ENCODE data around the gene RANGAP1.

RANGAP1 gene, protein sequence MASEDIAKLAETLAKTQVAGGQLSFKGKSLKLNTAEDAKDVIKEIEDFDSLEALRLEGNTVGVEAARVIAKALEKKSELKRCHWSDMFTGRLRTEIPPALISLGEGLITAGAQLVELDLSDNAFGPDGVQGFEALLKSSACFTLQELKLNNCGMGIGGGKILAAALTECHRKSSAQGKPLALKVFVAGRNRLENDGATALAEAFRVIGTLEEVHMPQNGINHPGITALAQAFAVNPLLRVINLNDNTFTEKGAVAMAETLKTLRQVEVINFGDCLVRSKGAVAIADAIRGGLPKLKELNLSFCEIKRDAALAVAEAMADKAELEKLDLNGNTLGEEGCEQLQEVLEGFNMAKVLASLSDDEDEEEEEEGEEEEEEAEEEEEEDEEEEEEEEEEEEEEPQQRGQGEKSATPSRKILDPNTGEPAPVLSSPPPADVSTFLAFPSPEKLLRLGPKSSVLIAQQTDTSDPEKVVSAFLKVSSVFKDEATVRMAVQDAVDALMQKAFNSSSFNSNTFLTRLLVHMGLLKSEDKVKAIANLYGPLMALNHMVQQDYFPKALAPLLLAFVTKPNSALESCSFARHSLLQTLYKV

DNA sequence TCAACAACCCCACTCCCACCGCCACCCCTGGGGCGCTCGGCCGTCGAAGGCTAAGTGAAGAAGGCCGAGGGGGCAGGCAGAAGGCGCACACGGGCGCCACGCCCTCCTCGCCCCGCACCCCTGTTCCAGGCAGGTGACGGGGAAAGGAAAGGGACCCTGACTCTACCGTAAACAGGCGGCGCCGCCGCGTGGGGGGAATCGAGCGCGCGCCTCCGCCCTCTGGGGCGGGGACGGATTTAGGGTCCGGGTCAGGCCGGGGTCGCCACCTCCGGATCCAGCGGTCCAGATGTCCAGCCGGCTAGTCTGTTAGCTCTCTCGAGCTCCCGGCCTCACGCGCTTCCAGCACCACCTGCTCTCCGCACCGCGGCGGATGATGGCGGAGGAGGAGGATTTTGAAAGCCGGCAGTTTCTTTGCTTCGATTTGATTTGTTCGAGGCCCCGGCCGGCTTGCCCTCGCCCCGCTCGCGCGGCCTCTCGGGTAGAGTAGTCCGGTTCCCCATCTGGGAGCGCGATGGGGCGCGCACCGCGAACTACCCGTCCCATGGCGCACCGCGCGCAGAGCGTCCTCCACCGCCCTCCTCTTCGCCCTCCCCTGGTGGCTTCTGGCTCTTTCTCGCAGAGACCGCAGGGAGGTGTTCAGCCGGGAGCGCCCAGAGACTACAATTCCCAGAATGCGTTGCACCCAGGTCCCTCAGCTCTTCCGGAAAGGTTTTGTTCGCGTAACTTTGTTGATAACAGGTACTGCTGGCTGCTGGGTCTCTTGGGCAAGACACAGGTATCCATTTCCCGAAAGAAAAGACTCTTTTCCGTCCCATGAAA, at the start of gene RANGAP1:
RANGAP1 (minus strand) TSS at position 368 of the 819 bp plus-strand sequence. CDS start 5,143 bp downstream, outside the sequence.
- peak; percentile 98 for DNase-seq

DNA sequence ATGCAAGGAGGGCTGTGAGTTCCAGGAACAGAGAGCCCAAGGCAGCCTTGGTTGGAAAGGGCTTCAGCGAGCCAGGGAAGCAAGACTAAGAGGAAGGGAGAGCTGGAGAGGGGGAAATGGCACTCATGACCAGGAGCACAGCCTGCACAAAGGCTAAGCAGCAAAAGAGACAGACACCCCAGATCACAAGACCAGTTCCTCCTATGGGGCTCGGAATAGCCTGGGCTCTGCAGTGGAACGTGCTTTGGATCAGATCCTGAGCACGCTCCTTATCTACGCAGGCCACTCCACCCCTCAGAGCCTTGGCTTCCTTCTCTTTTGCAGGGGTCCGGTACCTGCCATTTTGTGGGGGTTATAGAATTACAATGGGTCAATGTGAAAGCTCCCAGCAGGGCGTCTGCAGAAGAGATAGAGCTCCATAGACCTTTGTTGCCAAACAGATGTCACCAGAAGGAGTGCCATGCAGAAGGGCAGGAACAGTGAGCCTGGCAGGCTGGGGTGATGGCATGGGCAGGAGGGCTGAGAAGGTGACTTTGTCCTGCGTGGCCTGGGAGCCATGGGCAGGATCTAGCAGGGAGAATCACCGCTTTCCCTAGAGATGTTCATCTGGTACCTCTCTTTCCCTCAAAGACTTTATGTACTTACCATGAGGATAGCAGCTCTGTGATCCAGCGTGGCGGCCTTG, 49.1 kb upstream of the RANGAP1 start:
- no peak for DNase-seq

GRCh38 chr22:41334215-41334614, 48.2 kb upstream of the RANGAP1 start:
- DNase-seq, result no peak

DNA sequence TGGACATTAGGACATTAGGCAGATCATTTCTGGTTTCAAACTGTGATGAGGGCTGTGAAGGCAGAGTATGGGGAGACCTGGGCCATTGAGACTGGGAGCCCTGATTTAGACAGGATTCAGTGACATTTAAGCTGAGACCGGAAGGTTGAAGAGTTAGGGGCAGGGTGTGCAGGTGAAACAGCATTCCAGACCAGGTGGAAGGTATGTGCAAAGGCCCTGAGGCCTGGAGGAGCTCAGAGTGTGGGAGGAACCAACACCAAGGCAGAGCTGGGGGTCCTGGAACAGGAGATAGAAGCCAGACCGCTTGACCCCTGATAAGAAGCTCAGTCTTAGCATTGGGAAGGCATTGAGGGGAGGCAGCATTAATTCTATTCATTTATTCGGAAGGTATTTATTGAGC, 47.8 kb upstream of the RANGAP1 start:
- DNase-seq, result no peak

DNA sequence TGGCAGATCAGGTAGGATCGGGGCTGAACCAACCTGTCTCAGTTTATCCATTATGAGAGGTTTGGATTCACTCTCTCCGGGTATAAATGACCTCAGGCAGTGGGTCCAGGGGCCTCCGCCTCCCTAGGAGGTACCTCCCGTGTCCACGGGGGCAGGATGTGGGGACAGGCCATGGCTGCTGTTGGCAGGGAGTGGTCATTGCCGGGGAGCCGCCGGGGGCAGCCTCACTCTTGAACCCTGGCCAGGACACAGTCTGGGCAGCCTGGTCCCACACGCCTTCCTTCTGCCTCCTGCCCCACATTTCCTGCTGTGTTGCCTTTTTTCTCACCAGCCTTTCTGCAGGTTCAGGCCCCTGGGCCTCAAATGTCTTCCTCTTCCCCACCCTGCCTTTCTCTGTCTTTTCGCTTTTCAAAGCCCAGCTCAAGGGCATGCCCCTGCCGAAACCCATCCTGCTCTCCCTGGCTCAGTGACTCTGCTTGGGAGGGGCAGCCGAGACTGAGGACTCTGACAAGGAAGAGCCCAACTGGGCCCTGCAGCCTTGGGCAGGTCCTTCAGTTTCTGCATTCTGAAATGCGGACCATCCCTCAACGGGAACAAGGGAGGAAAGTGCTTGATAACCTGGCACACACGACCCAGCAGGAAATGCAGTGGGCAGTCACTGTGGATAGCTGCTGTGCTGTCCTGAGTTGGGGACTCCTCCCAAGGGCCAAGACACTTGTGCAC, 46.4 kb upstream of the RANGAP1 start:
- no peak for DNase-seq

DNA sequence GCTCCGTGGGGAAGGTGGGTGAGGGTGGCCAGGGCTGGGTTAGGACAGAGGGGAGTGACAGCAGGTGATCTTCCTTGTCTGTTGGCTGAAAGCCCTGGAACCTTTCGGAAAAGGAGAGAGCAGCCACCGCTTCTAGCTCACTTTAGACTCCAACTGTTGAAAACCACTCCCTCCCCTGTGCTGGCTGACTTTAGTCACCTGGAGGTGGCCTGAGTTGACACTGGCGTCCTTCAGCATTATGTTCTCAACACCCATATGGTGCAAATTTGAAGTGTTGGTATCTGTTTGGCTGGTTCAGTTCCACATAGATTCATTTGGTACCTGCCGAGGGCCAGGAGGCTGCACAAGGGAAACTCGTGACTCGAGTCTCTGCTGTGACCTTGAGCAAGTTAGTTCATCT, 44.2 kb upstream of the RANGAP1 start:
- DNase-seq, result no peak

DNA sequence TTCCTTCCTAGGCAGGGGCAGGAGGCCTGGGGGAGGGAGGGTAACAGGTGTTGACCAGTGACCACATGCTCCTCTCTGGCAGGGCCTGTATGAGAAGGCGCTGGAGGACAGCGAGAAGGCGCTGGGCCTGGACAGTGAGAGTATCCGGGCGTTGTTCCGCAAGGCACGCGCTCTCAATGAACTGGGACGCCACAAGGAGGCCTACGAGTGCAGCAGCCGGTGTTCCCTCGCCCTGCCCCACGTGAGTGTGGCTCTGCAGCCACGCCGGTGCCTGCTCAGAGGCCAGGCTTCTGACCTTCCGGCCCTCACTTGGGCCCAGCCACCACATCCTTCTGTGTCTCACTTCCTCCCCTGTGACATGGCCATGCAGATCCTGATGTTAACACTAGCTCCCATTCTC, 41.1 kb upstream of the RANGAP1 start:
- DNase-seq, result no peak

- no peak for DNase-seq
These were observed 39.0 kb upstream of the RANGAP1 start for GRCh38 chr22:41324821-41325528.

DNA sequence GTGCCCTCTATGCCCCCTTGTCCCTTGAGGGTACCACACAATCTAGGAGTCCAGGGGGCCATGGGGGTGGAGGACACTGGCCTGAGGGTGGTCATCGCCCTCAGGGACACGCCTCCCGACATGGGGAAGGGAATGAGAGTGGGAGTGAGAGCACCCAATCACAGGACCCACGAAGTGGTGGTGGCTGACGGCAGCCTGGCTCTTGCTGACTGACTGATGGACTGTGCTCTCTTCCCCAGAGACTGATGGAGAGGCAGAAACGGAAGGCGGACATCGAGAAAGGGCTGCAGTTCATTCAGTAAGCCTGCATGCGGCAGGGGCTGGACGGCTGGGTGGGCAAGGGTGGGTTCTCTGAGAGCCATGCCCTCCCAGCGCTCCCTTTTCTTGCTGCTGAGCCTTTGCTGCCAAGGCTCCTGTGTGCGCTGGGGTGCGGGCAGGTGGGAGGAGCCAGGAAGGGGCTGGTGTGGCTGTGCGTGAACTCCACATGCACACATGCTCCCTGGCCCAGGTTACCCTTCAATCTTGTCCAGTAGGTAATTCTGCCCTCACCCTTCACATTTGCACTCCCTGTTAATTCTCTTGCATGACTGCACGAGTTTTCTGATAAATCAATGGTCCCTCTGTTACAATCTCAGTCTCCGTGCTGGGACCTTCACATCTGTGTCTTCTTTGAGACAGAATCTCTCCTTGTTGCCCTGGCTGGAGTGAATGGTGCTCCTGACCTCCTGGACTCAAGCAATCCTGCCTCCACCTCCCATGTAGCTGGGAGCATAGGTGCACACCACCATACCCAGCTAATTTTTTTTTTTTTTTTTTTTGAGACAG, 34.6 kb upstream of the RANGAP1 start:
- no peak for DNase-seq

- DNase-seq, result no peak
These were observed 29.6 kb upstream of the RANGAP1 start for GRCh38 chr22:41315586-41315985.

DNA sequence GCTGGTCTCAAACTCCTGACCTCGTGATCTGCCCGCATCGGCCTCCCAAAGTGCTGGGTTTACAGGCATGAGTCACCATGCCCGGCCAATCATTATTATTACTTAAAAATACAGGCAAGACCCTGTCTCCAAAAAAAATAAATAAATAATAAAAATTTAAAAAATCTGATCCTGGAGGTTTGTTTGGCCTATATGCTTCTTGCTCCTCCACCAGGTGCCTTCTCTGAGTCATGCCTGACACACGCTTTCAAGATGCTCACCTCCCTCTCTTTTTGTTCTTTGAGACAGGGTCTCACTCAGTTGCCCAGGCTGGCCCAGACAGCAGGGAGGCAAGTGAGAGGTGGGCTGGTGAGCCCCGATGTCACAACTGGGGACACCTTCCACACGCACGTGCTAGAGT, 28.8 kb upstream of the RANGAP1 start:
- DNase-seq, result no peak

GRCh38 chr22:41311487-41311886, 25.5 kb upstream of the RANGAP1 start:
- no peak for DNase-seq

DNA sequence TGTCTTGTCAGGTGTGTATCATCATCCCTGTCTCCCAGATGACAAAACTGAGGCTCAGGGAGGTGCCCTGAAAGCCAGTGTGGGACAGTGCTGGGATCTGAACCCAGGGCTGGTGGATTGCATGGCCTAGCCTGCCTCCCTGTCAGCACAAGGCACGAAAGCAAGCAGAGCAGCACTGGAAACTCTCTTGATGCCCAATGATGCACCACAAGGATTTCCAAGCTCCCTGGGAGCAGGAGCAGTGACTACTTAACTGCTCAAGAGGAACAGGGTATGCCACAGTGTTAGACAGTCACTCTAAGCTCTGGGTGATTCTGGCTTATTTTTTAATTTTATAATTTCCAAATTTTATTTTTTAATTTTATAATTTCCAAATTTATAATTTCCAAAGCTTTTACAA, 24.3 kb upstream of the RANGAP1 start:
- DNase-seq, result no peak

- no peak for DNase-seq
These were observed 22.6 kb upstream of the RANGAP1 start for GRCh38 chr22:41308544-41308947.

- DNase-seq, result no peak
These were observed 22.1 kb upstream of the RANGAP1 start for GRCh38 chr22:41308054-41308453.

DNA sequence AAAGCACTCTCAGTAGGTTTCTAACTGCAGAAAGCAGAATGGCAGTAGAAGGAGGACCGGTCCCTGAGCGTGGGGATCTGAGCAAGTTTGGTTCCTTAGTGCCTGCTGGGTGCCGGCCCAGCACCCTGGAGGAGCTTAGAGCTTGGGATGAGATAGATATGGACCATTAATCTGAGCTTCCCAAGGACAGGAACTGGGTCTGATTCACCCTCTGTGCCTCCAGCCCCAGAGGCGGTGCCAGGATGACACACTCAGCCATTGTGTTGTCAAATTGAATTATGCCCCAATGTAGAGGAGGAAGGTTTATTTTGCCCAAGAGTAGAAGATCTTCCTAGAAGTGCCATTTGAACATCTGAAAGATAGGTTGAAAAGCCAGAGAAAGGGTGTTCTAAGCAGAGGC, 19.7 kb upstream of the RANGAP1 start:
- no peak for DNase-seq

DNA sequence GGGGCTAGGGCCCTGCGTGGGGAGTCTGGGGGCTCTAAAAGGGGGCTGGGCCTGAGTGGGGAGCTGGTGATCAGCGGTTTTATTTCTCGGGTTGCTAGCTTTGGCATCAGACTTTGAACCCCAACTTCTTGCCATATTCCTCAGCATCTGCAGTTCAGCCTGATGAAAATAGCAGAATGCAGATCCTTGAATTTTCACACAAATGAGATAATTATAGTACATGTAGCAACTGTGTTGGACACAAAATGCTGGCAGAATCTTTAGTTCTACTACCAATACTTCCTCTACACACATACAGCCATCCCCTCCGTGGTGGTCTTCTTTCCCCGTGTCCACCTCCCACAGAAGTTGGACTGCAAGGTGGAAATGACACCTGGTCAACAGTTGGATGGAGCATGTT, 16.8 kb upstream of the RANGAP1 start:
- DNase-seq, result no peak

- no peak for DNase-seq
These were observed 16.2 kb upstream of the RANGAP1 start for GRCh38 chr22:41302021-41302767.

DNA sequence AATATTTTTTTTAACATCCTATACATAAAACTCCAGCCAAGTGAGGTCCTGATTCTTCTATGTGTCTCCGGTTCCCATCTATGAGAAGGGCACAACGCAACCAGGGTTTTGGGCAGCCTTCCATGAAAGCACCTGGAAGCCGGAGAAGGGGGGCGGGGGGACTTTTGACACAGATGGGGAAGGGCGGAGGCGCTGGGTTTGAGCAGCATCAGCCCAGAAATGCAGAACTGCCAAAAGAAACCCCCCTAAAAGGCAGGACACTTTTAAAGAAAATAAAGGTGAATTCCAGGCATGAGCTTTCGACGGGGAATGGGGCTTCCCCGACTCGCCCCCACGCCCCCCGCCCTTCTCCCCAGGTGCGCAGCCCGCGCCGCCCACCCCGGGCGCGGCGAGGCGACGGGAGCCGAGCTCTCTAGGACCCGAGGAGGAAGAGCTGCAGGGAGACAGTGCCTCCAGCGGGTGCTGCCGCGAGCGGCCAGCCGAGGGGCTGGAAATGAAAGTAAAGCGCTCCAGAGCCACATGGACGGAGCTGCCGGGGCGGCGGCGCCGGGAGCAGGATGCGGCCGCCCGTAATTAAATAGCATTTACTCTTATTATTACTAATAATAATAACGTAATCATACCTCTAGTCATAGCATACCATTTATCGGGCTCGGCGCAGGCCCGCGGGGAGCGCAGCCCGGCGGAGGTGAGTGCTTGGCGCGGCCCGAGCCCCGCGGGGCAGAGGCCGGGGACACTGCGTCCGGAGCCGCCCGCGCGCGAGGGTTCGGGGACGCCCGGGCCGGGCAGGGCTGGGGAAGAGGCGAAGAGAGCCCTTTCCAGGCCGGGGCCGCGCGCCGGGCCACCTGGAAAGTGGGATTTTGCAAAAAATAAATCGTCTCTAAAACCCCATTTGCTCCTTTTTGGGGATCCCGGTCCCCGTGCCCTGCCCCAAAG, 15.4 kb upstream of the RANGAP1 start, which contains the start of gene ZC3H7B:
ZC3H7B (plus strand) TSS at position 441 of the 936 bp plus-strand sequence. CDS start 19,136 bp downstream, outside the sequence.
- peak; percentile 78 for DNase-seq

Data from NCI-H345 (cell line).